SK-N-SH (cell line): Measurements from ENCODE around the gene CEP295NL. TPM values are rescaled to one million over a fixed set of nuclear protein-coding genes. Genes with fewer than 3 reads are reported as not detected.

Experiments
- CTCF ChIA-PET: fragments of 300-600, 350-600 bp; formaldehyde crosslinking; extraction: SDS; loops from one replicate; lab custom pipeline; 2021; lab: Yijun Ruan, JAX
- POLR2A ChIA-PET: fragments of 350-600 bp; sonication (Branson Sonifier 250); formaldehyde crosslinking; extraction: SDS; loops from one replicate; lab custom pipeline; 2020; ENCODE audit warnings: antibody characterized with exemption, inconsistent platforms; lab: Yijun Ruan, JAX
- DNase-seq: peaks from one replicate; pipeline ENCODE4 v3.0.0; 2012
- H2AFZ ChIP-seq: fragments of 200-600 bp; sonication (generic); 2 replicates; pipeline ENCODE4 v1.8.1; 2016; ENCODE audit warnings: antibody characterized with exemption, mild to moderate bottlenecking, low read depth
- H3F3A ChIP-seq: fragments of 200-600 bp; sonication (generic); replicated peaks from 2 replicates; pipeline ENCODE3; 2016; ENCODE audit warnings: antibody characterized with exemption, mild to moderate bottlenecking; ENCODE audit not compliant: insufficient read depth
- H3K27ac ChIP-seq, 2 experiments: fragments of 200-500 bp in 1 of 2; fragments of 200-600 bp in 1 of 2; sonication (Bioruptor generic) in 1 of 2; sonication (generic), shearing (Covaris generic) in 1 of 2; 2 replicates each; pipeline versions ENCODE4 v1.5.1 to v1.6.1; 2014 to 2016; ENCODE audit warnings: low read depth in 2 of 2, inconsistent platforms in 1 of 2, low read length in 1 of 2, mild to moderate bottlenecking in 1 of 2, mixed read lengths in 1 of 2
- H3K27me3 ChIP-seq: fragments of 200-600 bp; sonication (generic), shearing (Covaris generic); 2 replicates; pipeline ENCODE4 v1.6.1; 2016; ENCODE audit warnings: mixed run types; ENCODE audit not compliant: insufficient read depth
- H3K36me3 ChIP-seq, 2 experiments: fragments of 200-500 bp in 1 of 2; fragments of 200-600 bp in 1 of 2; sonication (Bioruptor generic) in 1 of 2; sonication (generic) in 1 of 2; replicated peaks in 1 of 2; 2 replicates each; pipeline versions ENCODE3 to v1.5.1; 2014 to 2016; ENCODE audit warnings: low read length in 1 of 2, mild to moderate bottlenecking in 1 of 2; ENCODE audit not compliant: insufficient read depth in 2 of 2, control insufficient read depth in 1 of 2
- H3K4me1 ChIP-seq, 2 experiments: fragments of 200-500 bp in 1 of 2; fragments of 200-600 bp in 1 of 2; sonication (Bioruptor generic) in 1 of 2; sonication (generic), shearing (Covaris generic) in 1 of 2; 2 replicates each; pipeline versions ENCODE4 v1.5.1 to v1.6.1; 2014 to 2016; ENCODE audit warnings: low read depth in 1 of 2, low read length in 1 of 2, mixed run types in 1 of 2; ENCODE audit not compliant: insufficient read depth in 2 of 2, control insufficient read depth in 1 of 2
- H3K4me2 ChIP-seq: fragments of 200-600 bp; sonication (generic), shearing (Covaris generic); 2 replicates; pipeline ENCODE4 v1.6.1; 2017; ENCODE audit warnings: mixed run types
- H3K4me3 ChIP-seq, 2 experiments: fragments of 200-500 bp in 1 of 2; fragments of 200-600 bp in 1 of 2; sonication (Bioruptor generic) in 1 of 2; sonication (generic), shearing (Covaris generic) in 1 of 2; 2 replicates each; pipeline versions ENCODE4 v1.5.1 to v1.8.1; 2014 to 2016; ENCODE audit warnings: low read depth in 2 of 2, inconsistent platforms in 1 of 2, low read length in 1 of 2, mild to moderate bottlenecking in 1 of 2, mixed read lengths in 1 of 2, moderate library complexity in 1 of 2
- H3K79me2 ChIP-seq: fragments of 200-600 bp; sonication (generic); 2 replicates; pipeline ENCODE4 v1.8.1; 2017; ENCODE audit warnings: mild to moderate bottlenecking; ENCODE audit not compliant: insufficient read depth
- H3K9ac ChIP-seq: fragments of 200-600 bp; sonication (generic); 2 replicates; pipeline ENCODE4 v1.6.1; 2017; ENCODE audit warnings: mixed run types
- H3K9me2 ChIP-seq: fragments of 200-600 bp; sonication (generic); 2 replicates; pipeline ENCODE4 v1.6.1; 2017; ENCODE audit warnings: mixed run types
- H3K9me3 ChIP-seq: fragments of 200-600 bp; sonication (generic); 2 replicates; pipeline ENCODE4 v1.6.1; 2017; ENCODE audit warnings: mixed run types, mild to moderate bottlenecking, moderate library complexity
- H4K20me1 ChIP-seq: fragments of 200-600 bp; sonication (generic); 2 replicates; pipeline ENCODE4 v1.6.1; 2017; ENCODE audit warnings: mild to moderate bottlenecking, mixed run types; ENCODE audit not compliant: insufficient read depth
- CHD2 ChIP-seq: fragments of 150-350 bp; IDR thresholded peaks from 2 replicates; pipeline ENCODE4 v1.6.1; 2018; ENCODE audit warnings: low read length; ENCODE audit not compliant: partially characterized antibody
- CTCF ChIP-seq: fragments of 200-600 bp; sonication (generic); IDR thresholded peaks from 2 replicates; pipeline ENCODE4 v1.6.1; 2017; ENCODE audit warnings: antibody characterized with exemption, mild to moderate bottlenecking, moderate library complexity
- EP300 ChIP-seq, 2 experiments: IDR thresholded peaks; 2 replicates each; pipeline versions ENCODE4 v1.4.0 to v1.6.1; 2012; ENCODE audit warnings: borderline replicate concordance in 1 of 2, low read depth in 1 of 2, low read length in 1 of 2
- EZH2phosphoT487 ChIP-seq: fragments of 200-600 bp; sonication (generic); IDR thresholded peaks from 2 replicates; pipeline ENCODE4 v1.6.1; 2017; ENCODE audit warnings: low read depth, mixed run types, mild to moderate bottlenecking, antibody characterized with exemption, moderate library complexity, borderline replicate concordance
- FOXJ3 ChIP-seq: sonication (generic); formaldehyde crosslinking; IDR thresholded peaks from 2 replicates; pipeline ENCODE4 v1.5.1; 2020; ENCODE audit warnings: mild to moderate bottlenecking, missing genetic modification reagents
- FOXM1 ChIP-seq: IDR thresholded peaks from 2 replicates; pipeline ENCODE4 v1.4.0; 2012; ENCODE audit warnings: low read depth, mild to moderate bottlenecking
- GABPA ChIP-seq: IDR thresholded peaks from 2 replicates; pipeline ENCODE4 v1.4.0; 2012; ENCODE audit warnings: low read depth, mild to moderate bottlenecking
- GATA2 ChIP-seq: sonication (generic); formaldehyde crosslinking; IDR thresholded peaks from 2 replicates; pipeline ENCODE4 v1.5.0; 2020; ENCODE audit warnings: mild to moderate bottlenecking, missing genetic modification reagents
- MAX ChIP-seq: IDR thresholded peaks from 2 replicates; pipeline ENCODE4 v1.4.0; 2012; ENCODE audit warnings: low read depth
- NFIC ChIP-seq: IDR thresholded peaks from 2 replicates; pipeline ENCODE4 v1.4.0; 2012; ENCODE audit warnings: borderline replicate concordance
- NRF1 ChIP-seq: IDR thresholded peaks from 2 replicates; pipeline ENCODE4 v1.6.1; 2012; ENCODE audit warnings: low read depth, mild to moderate bottlenecking, low read length
- SIN3A ChIP-seq: IDR thresholded peaks from 2 replicates; pipeline ENCODE4 v1.6.1; 2012; ENCODE audit warnings: low read depth, mild to moderate bottlenecking, low read length, moderate library complexity, borderline replicate concordance
- YY1 ChIP-seq: IDR thresholded peaks from 2 replicates; pipeline ENCODE4 v1.4.0; 2012; ENCODE audit warnings: low read depth, mild to moderate bottlenecking
- ZBTB33 ChIP-seq: IDR thresholded peaks from 2 replicates; pipeline ENCODE4 v1.4.0; 2012; ENCODE audit warnings: low read depth, borderline replicate concordance
- WGBS: methylation state at CpG from one replicate; pipeline ENCODE4 v1.1.6; 2017; ENCODE audit warnings: low lambda C conversion rate; 5-methylcytosine and 5-hydroxymethylcytosine counted together
- polyA plus RNA-seq, 3 experiments: library from polyadenylated mRNA; depleted of rRNA; stranded (reverse); fragments of >200 nt; gene quantifications; 2 replicates each; pipeline ENCODE4 v1.2.3, GENCODE V29; 2012
- TF ChIP-seq, protein P1 (sequence below): IDR thresholded peaks from 2 replicates; pipeline ENCODE4; 2012
- TF ChIP-seq, protein P2 (sequence below): IDR thresholded peaks from 2 replicates; pipeline ENCODE4 v1.4.0; 2012; ENCODE audit warnings: low read depth, borderline replicate concordance
- TF ChIP-seq, protein P3 (sequence below): IDR thresholded peaks from 2 replicates; pipeline ENCODE4 v1.6.1; 2012; ENCODE audit warnings: mild to moderate bottlenecking, low read depth, low read length, moderate library complexity

Gene CEP295NL
- polyA plus RNA-seq, 1 of the 3 experiments (the other 2 are of a cell fraction), result 0.35 TPM

DNA sequence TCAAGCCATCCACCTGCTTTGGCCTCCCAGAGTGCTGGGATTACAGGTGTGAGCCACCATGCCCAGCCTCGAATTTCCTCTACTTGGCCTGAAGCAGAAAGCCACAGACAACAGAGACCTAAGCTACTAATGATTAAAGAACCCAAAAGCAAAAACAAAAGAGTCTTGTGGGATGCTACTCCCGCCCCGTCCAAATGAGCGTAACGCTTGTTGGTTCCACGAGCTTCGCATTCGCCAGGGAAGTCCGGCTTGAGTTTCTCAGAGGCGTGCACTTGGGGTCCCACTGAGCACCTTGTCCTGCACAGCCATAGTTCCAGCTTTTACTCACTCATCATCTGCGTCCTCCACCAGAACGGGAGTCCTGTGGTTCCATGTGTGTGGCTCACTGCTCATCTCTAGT is 16.0 kb downstream of the CEP295NL start:
- POLR2A ChIA-PET, result interaction anchor here (1.1 kb wide), 1 partner anchor 36 kb away, joined by 3 read pairs; no protein-coding TSS in a partner anchor
- no peak for DNase-seq
- no peak overlapping the region for H3K4me3 ChIP-seq
- H3K9ac ChIP-seq, result no peak overlapping the region
- H3K9me3 ChIP-seq, result no peaks in the 10 kb centered on the region
- H3K4me1 ChIP-seq, result peaks cover 32 to 68% of the 10 kb centered on the region in 2 experiments
- no peak overlapping the region for H3K4me2 ChIP-seq
- H3K27me3 ChIP-seq, result no peaks in the 10 kb centered on the region
- H3F3A ChIP-seq, result peaks cover 39% of the 10 kb centered on the region
- no peaks in the 10 kb centered on the region for H3K9me2 ChIP-seq
- WGBS, result 94% methylated on average over 12 of the region's 12 CpGs
- peaks cover 3 to 5% of the 10 kb centered on the region in 2 experiments for H3K36me3 ChIP-seq
- no peak overlapping the region for H2AFZ ChIP-seq
- CTCF ChIA-PET, result interaction anchor here (0.9 to 8.5 kb wide), 4 partner anchors 22 to 107 kb away, joined by 3 to 68 read pairs (median 29); no protein-coding TSS in a partner anchor
- TF ChIP-seq FOXM1 (no peak), YY1 (no peak), MAX (no peak), EZH2phosphoT487 (no peak), NFIC (no peak), EP300 (IDR thresholded peaks at IDR 0.05; ENCODE audit: borderline replicate concordance in 1 of 2, low read depth in 1 of 2, low read length in 1 of 2) (no peak), ZBTB33 (no peak), FOXJ3 (CRISPR knock-in tag) (no peak), NRF1 (no peak), GABPA (no peak), CHD2 (no peak), CTCF (no peak), GATA2 (CRISPR knock-in tag) (no peak), SIN3A (no peak)
- TF ChIP-seq, protein P1, sequence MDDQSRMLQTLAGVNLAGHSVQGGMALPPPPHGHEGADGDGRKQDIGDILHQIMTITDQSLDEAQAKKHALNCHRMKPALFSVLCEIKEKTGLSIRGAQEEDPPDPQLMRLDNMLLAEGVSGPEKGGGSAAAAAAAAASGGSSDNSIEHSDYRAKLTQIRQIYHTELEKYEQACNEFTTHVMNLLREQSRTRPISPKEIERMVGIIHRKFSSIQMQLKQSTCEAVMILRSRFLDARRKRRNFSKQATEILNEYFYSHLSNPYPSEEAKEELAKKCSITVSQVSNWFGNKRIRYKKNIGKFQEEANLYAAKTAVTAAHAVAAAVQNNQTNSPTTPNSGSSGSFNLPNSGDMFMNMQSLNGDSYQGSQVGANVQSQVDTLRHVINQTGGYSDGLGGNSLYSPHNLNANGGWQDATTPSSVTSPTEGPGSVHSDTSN, result no peak
- TF ChIP-seq, protein P2, sequence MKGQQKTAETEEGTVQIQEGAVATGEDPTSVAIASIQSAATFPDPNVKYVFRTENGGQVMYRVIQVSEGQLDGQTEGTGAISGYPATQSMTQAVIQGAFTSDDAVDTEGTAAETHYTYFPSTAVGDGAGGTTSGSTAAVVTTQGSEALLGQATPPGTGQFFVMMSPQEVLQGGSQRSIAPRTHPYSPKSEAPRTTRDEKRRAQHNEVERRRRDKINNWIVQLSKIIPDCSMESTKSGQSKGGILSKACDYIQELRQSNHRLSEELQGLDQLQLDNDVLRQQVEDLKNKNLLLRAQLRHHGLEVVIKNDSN, result no peak
- TF ChIP-seq, protein P3, sequence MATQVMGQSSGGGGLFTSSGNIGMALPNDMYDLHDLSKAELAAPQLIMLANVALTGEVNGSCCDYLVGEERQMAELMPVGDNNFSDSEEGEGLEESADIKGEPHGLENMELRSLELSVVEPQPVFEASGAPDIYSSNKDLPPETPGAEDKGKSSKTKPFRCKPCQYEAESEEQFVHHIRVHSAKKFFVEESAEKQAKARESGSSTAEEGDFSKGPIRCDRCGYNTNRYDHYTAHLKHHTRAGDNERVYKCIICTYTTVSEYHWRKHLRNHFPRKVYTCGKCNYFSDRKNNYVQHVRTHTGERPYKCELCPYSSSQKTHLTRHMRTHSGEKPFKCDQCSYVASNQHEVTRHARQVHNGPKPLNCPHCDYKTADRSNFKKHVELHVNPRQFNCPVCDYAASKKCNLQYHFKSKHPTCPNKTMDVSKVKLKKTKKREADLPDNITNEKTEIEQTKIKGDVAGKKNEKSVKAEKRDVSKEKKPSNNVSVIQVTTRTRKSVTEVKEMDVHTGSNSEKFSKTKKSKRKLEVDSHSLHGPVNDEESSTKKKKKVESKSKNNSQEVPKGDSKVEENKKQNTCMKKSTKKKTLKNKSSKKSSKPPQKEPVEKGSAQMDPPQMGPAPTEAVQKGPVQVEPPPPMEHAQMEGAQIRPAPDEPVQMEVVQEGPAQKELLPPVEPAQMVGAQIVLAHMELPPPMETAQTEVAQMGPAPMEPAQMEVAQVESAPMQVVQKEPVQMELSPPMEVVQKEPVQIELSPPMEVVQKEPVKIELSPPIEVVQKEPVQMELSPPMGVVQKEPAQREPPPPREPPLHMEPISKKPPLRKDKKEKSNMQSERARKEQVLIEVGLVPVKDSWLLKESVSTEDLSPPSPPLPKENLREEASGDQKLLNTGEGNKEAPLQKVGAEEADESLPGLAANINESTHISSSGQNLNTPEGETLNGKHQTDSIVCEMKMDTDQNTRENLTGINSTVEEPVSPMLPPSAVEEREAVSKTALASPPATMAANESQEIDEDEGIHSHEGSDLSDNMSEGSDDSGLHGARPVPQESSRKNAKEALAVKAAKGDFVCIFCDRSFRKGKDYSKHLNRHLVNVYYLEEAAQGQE, result no peak
- no peak overlapping the region for H3K27ac ChIP-seq
- H4K20me1 ChIP-seq, result peaks cover 13% of the 10 kb centered on the region
- peaks cover 93% of the 10 kb centered on the region for H3K79me2 ChIP-seq
